Spleen (tissue), 7 donors: Measurements from ENCODE around the gene IFNL4.

Experiments used
- CTCF ChIP-seq, 11 experiments: fragments of 200-600 bp in 7 of 11; fragments of 450-650 bp in 4 of 11; sonication (generic) in 4 of 11; IDR thresholded peaks in 8 of 11; conservative IDR thresholded peaks in 3 of 11; 1 replicate in 7 of 11; 2 replicates in 4 of 11; pipeline versions ENCODE4 v1.4.0 to v1.8.0; 2016 to 2021; ENCODE audit warnings: antibody characterized with exemption in 11 of 11, inconsistent platforms in 4 of 11, mild to moderate bottlenecking in 1 of 11
- POLR2A ChIP-seq, 3 donors: fragments of 450-650 bp; IDR thresholded peaks; one replicate each; pipeline ENCODE4 v1.5.1; 2017; ENCODE audit warnings: antibody characterized with exemption in 3 of 3, mild to moderate bottlenecking in 1 of 3
- donor health status: DM: no; HTN: no; CAD: no; lungs with moderate emphysema.
- donor health status: DM: no; HTN: no; CAD: no.
- donor health status: DM: no; HTN: no; CAD: no.

DNA sequence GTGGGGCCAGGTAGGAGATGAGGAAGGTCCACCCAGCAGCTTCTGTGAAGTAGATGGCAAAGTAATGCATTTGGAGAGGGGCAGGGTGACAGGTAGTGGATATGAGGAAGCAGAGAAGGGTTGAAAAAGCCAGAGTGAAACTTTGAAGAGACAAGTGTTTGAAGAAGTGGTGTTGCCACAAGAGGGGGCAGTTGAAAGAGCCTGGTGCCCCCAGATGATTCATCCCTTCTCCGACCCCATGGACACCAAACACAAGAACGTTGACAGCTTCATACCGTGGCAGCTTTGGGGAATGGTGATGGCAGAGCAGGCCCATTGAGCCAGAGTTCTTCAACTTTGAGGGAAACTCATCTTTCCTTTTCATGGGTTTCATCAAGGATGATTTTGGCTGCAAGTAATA, 23.7 kb downstream of the IFNL4 start:
- no peak for TF ChIP-seq POLR2A (IDR thresholded peaks at IDR 0.05)
- no peak for TF ChIP-seq CTCF (IDR thresholded peaks at IDR 0.05 in 8 of 11, conservative IDR thresholded peaks at IDR 0.05 in 3 of 11)
